HL-60/S4 (cell line): ENCODE results near the gene ZNF585A.

Experiments
- in situ Hi-C: fragments of 300-500 bp; cut with MboI; formaldehyde crosslinking; loops from 2 replicates; pipeline ENCODE4 v1.14.3; 2022; ENCODE audit warnings: low sequenced_read_pairs

The ZNF585A gene

DNA sequence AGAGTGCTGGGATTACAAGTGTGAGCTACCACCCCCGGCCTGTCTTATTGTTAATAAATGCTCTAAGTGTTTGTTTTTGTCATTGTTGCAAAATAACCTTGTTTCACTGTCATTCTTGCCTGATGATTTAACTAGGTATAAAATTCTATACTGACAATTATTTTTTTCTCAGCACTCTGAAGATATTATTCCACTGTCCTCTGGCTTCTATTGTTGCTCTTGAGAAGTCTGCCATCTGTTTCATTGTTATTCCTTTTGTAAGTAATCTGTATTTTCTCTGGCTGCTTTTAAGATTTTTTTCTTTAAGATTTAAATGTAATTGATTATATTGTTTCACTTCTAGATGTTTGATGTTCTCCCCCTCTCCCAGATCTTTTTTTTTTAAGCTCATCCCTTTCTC, 76.6 kb downstream of the ZNF585A start:
- in situ Hi-C loops: no loop called here
